ENCODE results near the gene IKZF3. TPM values are rescaled to one million over a fixed set of nuclear protein-coding genes. Genes with fewer than 3 reads are reported as not detected.

IKZF3 gene
- polyA plus RNA-seq, 1 donor from 2014 or later, result not detected

DNA sequence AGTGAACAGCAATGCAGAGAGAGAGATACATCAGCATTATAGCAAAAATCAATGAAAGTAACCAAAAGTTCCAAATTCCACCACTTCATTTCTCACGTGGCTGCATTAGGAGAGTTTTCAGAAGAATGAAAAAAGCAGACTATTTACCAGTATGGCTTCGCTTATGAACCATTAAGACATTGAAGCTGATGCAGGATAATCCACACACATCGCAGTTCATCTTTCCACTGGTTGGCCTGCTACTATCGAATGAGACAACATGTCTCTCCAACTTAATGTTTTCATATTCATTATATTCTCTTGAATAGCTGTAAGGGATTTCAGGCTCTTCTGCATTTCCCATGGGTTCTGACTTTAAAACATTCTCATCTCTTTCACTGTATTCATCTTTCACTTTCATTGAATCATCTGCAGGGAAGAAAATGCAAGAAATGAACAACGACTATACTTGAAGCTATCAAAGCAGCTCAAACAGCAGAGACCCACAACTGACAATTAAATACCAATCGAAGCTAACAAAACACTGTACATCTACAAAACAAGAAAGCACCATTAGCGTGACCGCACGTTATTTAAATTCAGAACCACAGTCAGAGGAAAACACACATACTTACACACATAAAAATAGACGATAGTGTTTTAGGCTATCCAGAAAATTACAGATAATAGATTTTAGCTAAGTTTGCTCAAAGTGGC is 71.4 kb downstream of the IKZF3 start:
- TF ChIP-seq RAD21 (conservative IDR thresholded peaks at IDR 0.05), result no peak
- TF ChIP-seq REST (IDR thresholded peaks at IDR 0.05; ENCODE audit: borderline replicate concordance), result no peak
- no peak for TF ChIP-seq MXI1 (conservative IDR thresholded peaks at IDR 0.05; ENCODE audit: poor library complexity, severe bottlenecking)
- TF ChIP-seq, protein P1, sequence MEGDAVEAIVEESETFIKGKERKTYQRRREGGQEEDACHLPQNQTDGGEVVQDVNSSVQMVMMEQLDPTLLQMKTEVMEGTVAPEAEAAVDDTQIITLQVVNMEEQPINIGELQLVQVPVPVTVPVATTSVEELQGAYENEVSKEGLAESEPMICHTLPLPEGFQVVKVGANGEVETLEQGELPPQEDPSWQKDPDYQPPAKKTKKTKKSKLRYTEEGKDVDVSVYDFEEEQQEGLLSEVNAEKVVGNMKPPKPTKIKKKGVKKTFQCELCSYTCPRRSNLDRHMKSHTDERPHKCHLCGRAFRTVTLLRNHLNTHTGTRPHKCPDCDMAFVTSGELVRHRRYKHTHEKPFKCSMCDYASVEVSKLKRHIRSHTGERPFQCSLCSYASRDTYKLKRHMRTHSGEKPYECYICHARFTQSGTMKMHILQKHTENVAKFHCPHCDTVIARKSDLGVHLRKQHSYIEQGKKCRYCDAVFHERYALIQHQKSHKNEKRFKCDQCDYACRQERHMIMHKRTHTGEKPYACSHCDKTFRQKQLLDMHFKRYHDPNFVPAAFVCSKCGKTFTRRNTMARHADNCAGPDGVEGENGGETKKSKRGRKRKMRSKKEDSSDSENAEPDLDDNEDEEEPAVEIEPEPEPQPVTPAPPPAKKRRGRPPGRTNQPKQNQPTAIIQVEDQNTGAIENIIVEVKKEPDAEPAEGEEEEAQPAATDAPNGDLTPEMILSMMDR (IDR thresholded peaks at IDR 0.05; ENCODE audit: poor library complexity, severe bottlenecking), result no peak
- TF ChIP-seq SMC3 (conservative IDR thresholded peaks at IDR 0.05; ENCODE audit: poor library complexity), result no peak
- no peak for TF ChIP-seq EP300 (conservative IDR thresholded peaks at IDR 0.05; ENCODE audit: poor library complexity, severe bottlenecking)
- TF ChIP-seq EZH2 (IDR thresholded peaks at IDR 0.05; ENCODE audit: borderline replicate concordance, insufficient read depth, low read length, poor library complexity, severe bottlenecking), result no peak
- no peak for TF ChIP-seq TAF1 (IDR thresholded peaks at IDR 0.05; ENCODE audit: low read depth)
- TF ChIP-seq POLR2AphosphoS5 (IDR thresholded peaks at IDR 0.05), result no peak
- H3K4me3 ChIP-seq (ENCODE audit: low read length), result no peak overlapping the region
- no peaks in the 10 kb centered on the region for H3K79me2 ChIP-seq (replicated peaks; ENCODE audit: insufficient read depth, low read length)
- no peaks in the 10 kb centered on the region for H3K9me2 ChIP-seq (ENCODE audit: insufficient read depth, low read length)
- no peak overlapping the region for H2AFZ ChIP-seq (ENCODE audit: low read depth, low read length)
- H3K9me3 ChIP-seq (ENCODE audit: low read length), result no peaks in the 10 kb centered on the region
- H3K36me3 ChIP-seq (ENCODE audit: insufficient read depth, low read length), result no peaks in the 10 kb centered on the region
- H3K9ac ChIP-seq (ENCODE audit: low read length), result no peak overlapping the region
- no peak overlapping the region for H3K27ac ChIP-seq (ENCODE audit: low read length)
- no peaks in the 10 kb centered on the region for H3K27me3 ChIP-seq (ENCODE audit: insufficient read depth, low read depth, low read length)
- no peaks in the 10 kb centered on the region for H3F3A ChIP-seq (ENCODE audit: insufficient read depth, low read length, poor library complexity, severe bottlenecking)
- no peaks in the 10 kb centered on the region for H4K20me1 ChIP-seq (ENCODE audit: insufficient read depth)
- no peak overlapping the region for H3K4me2 ChIP-seq (ENCODE audit: low read length)

- Histone ChIP-seq H3K9ac (ENCODE audit: low read length) (no peak overlapping the region), H3K79me2 (replicated peaks; ENCODE audit: insufficient read depth, low read length) (no peaks in the 10 kb centered on the region), H3K9me3 (ENCODE audit: low read length) (no peaks in the 10 kb centered on the region), H3K4me3 (ENCODE audit: low read length) (no peak overlapping the region), H3K27ac (ENCODE audit: low read length) (no peak overlapping the region), H2AFZ (ENCODE audit: low read depth, low read length) (no peak overlapping the region), H3K9me2 (ENCODE audit: insufficient read depth, low read length) (no peaks in the 10 kb centered on the region), H3K4me2 (ENCODE audit: low read length) (no peak overlapping the region), H4K20me1 (ENCODE audit: insufficient read depth) (no peaks in the 10 kb centered on the region), H3K36me3 (ENCODE audit: insufficient read depth, low read length) (no peaks in the 10 kb centered on the region), H3K27me3 (ENCODE audit: insufficient read depth, low read depth, low read length) (no peaks in the 10 kb centered on the region), H3F3A (ENCODE audit: insufficient read depth, low read length, poor library complexity, severe bottlenecking) (no peaks in the 10 kb centered on the region)
- TF ChIP-seq, protein P1 (IDR thresholded peaks at IDR 0.05; ENCODE audit: poor library complexity, severe bottlenecking), result no peak
- TF ChIP-seq REST (IDR thresholded peaks at IDR 0.05; ENCODE audit: borderline replicate concordance), result no peak
- TF ChIP-seq EP300 (conservative IDR thresholded peaks at IDR 0.05; ENCODE audit: poor library complexity, severe bottlenecking), result no peak
- TF ChIP-seq RAD21 (conservative IDR thresholded peaks at IDR 0.05), result no peak
- no peak for TF ChIP-seq EZH2 (IDR thresholded peaks at IDR 0.05; ENCODE audit: borderline replicate concordance, insufficient read depth, low read length, poor library complexity, severe bottlenecking)
- TF ChIP-seq SMC3 (conservative IDR thresholded peaks at IDR 0.05; ENCODE audit: poor library complexity), result no peak
- TF ChIP-seq POLR2AphosphoS5 (IDR thresholded peaks at IDR 0.05), result no peak
- TF ChIP-seq TAF1 (IDR thresholded peaks at IDR 0.05; ENCODE audit: low read depth), result no peak
- no peak for TF ChIP-seq MXI1 (conservative IDR thresholded peaks at IDR 0.05; ENCODE audit: poor library complexity, severe bottlenecking)
These were observed 72.8 kb downstream of the IKZF3 start for GRCh38 chr17:39791111-39791992.

All from neural cell (in vitro differentiated cells).